Stimulated activated CD8-positive, alpha-beta memory T cell treated with anti-CD3 and anti-CD28 coated beads, Interleukin-4, amount 100 ng/mL, for 1 hour (primary cell): ENCODE measurements around the gene LRRC42.
"Not testable (repeated sequence)": the region's sequence is repeated elsewhere in the genome, so short reads cannot be mapped to it uniquely, and the experiment has no call there.

Experiments
- DNase-seq, 2 donors: peaks; one replicate each; pipeline ENCODE4 v3.0.0-alpha.2; 2020; ENCODE audit warnings: low read depth in 2 of 2, low spot score in 1 of 2

LRRC42 gene

GRCh38 chr1:53967409-53968124 lies 21.4 kb downstream of the LRRC42 start:
- no peak for DNase-seq

- DNase-seq: no peak
Measured at GRCh38 chr1:53968125-53968513, 22.0 kb downstream of the LRRC42 start.

- not testable (repeated sequence) for DNase-seq
Measured at GRCh38 chr1:53969323-53969722, 23.2 kb downstream of the LRRC42 start.

DNA sequence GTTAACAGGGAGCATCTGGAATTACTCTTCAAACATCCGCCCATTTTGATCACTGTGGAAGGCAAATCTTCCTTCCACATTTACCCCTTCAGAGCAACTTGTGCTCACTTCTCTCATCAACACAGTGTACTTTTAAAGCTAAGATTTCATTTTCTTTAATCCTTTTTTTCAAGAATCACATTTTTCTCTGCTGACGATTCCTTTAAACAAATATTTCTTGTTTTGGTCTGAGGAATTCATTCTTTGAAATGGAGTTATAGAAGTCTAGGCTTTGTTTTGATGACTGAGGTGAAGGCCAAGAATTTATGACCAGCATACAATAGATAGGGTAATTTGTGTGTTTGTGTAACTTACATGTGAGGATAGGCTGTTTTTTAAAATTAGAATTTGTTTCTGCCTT lies 25.6 kb downstream of the LRRC42 start:
- DNase-seq: no peak

GRCh38 chr1:53975861-53976260 lies 29.7 kb downstream of the LRRC42 start:
- DNase-seq: no peak

DNA sequence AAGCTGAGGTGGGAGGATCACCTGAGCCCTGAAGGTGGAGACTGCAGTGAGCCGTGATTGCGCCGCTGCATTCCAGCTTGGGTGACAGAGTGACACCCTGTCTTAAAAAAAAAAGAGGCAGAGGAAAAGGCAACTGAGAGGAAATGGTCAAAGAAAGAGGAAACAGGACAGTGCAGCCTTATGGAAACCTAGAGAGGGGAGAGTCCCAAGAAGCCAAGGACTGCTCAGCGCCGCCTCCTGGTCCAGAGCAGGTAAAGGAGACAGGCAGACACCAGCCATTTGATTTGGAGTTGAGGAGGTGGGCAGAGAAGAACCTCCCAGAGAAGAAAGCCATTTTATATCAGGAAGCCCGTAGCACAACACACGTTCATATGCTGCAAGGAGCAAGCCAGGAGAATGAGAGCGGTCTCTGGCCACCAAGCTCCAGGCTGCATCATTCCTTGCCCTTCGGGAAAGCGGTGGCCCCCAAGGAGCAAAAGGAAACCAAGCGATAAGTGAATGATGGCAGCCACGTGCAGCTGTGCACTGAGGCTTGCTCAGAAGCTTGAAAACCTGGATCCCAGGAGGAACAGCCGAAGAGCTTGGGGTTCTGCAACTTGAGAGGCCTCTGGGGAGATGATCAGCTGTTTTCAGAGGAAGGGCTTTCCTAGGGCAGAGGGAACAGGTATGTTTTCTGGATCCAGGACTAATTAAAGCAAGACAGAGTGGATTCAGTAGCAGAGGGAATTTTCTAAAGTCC lies 33.7 kb downstream of the LRRC42 start:
- no peak for DNase-seq

DNA sequence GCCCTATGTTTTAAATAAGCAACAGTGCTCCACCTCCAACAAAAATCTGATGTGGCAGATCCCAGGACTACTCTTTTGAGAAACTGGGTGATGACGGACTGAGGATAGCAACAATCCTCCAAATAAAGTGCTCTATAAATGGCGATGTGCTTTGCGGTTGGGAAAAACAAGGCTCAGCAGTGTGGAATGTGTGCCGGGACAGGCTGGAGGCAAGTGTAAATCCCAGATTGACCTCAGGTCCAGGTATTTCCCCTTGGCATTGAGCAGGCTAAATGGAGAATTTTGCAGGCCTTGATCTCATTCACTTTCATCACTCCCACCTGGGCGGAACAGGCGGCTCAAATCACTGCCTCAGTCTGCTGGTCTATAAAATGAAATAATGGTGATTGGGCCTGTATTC lies 35.1 kb downstream of the LRRC42 start:
- no peak for DNase-seq

DNA sequence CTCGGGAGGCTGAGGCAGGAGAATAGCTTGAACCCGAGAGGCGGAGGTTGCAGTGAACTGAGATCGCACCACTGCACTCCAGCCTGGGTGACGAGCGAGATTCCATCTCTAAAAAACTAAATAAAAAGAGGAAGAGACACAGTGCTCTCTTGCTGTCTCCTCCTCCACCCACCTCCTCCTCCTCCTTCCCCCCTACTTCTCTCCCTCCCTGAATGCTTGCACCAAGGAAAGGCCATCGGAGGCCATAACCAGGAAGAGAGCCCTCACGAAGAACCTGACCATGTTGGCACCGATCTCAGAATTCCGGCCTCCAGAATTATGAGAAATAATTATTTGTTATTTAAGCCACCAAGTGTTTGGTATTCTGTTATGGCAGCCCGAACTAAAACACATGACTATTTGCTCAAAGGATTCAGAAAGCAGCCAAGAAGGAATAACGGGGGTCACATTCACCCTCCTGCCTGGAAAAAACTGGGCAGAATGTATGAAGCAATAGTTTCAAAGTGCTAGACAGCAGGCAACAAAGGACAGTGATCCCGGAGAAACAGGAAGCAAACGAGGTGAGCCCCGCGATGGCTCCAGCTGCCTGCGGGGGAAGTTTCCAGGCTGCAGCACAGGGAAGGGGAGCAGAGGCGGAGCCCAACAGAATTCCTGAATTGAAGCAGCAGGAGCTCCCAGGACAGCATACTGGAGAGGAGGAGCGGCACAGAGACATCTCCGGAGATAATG lies 36.0 kb downstream of the LRRC42 start:
- no peak for DNase-seq

DNA sequence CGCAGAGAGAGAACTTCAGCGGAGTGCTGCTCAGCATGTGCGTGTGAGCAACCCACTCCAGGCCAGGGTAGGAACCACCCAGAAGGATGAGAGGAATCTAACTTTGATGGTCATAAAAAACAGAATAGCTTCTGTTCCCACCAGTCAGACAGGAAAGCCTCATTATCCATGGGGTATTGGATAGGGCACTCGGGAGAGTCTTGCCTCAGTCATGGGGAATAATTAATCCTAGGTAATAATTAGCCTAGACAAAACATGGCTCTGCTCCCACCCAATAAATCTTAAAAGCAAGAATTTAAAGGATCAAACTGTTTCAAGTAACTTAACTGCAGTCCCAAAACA lies 36.6 kb downstream of the LRRC42 start:
- DNase-seq: no peak

- DNase-seq: no peak
Measured at GRCh38 chr1:53984726-53985125, 38.6 kb downstream of the LRRC42 start.

DNA sequence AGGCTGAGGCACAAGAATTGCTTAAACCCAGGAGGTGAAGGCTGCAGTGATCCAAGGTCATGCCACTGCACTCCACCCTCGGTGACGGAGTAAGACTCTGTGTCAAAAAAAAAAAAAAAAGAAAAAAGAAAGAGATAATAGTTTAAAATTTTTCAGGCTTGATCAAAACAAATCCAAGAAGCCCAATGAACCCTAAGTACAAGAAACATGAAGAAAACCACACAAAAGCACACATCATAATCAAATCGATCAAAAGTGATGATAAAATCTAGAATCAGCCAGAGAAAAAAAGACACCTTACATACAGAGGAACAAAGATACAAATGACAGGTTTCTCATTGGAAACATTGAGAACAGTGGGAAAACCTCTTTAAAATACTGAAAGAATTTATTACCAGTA lies 40.3 kb downstream of the LRRC42 start:
- DNase-seq: no peak

GRCh38 chr1:53987880-53988279 lies 41.7 kb downstream of the LRRC42 start:
- no peak for DNase-seq

GRCh38 chr1:53992085-53992874 lies 46.1 kb downstream of the LRRC42 start:
- DNase-seq: no peak

DNA sequence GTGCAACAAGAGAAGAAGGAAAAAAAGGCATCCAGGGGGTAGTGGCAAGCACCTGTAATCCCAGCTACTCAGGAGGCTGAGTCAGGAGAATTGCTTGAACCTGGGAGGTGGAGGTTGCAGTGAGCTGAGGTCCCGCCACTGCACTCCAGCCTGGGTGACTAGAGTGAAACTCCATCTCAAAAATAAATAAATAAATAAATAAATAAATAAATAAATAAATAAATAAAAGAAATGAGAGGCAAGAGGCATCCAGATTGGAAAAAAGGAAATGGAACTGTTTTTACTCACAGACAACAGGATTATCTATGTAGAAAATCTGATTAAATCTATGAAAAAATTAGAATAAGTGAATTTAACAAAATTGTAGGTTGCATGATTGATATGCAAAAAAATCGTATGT lies 48.4 kb downstream of the LRRC42 start:
- DNase-seq: not testable (repeated sequence)

DNA sequence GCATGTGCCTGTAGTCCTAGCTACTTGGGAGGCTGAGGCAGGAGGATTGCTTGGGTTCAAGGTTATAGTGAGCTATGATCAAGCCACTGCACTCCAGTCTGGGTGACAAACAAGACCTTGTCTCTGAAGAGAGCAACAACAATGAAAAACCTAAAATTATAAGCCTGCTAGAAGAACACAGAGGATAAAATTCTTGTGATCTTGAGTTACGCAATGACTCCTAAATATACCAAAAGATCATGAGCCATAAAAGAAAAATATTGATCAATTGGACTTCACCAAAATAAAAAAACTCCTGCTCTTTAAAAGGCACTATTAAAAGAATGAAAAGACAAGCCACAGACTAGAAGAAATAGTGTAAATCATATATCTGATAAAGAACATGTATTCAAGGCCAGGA lies 49.5 kb downstream of the LRRC42 start:
- no peak for DNase-seq

- no peak for DNase-seq
Measured at GRCh38 chr1:53998223-53998622, 52.1 kb downstream of the LRRC42 start.

- DNase-seq: no peak
Measured at GRCh38 chr1:53999920-54000319, 53.8 kb downstream of the LRRC42 start.

DNA sequence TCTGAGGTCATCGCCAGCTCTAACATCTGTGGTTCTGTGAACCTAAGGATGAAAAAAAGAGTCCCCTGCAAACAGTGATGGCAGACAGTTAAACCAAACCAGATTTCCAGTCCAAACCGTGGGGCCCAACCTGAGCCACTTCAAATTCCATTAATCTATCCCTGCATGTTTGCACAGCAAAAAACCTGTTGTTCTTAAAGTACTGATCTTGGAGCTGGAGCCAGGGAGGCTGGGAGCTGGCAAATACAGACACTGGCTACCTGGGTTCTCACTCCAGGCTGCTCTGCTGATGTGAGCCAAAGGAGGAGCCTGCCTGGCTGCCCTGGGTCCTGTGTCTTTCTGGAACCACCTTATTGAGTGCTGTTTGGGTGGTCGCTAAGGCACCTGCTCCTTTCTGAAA lies 55.4 kb downstream of the LRRC42 start:
- DNase-seq: no peak

- DNase-seq: no peak
Measured at GRCh38 chr1:54002544-54003248, 56.5 kb downstream of the LRRC42 start.

- no peak for DNase-seq
Measured at GRCh38 chr1:54003249-54003646, 57.1 kb downstream of the LRRC42 start.
